ENCODE results near the gene AKAP13.
"Not testable (repeated sequence)": the region's sequence is repeated elsewhere in the genome, so short reads cannot be mapped to it uniquely, and the experiment has no call there.

AKAP13 gene

GRCh38 chr15:85470563-85471271 lies 90.3 kb downstream of the AKAP13 start:
- no peak for DNase-seq (ENCODE audit: insufficient read length, low spot score)
- no peak for FAIRE-seq

DNA sequence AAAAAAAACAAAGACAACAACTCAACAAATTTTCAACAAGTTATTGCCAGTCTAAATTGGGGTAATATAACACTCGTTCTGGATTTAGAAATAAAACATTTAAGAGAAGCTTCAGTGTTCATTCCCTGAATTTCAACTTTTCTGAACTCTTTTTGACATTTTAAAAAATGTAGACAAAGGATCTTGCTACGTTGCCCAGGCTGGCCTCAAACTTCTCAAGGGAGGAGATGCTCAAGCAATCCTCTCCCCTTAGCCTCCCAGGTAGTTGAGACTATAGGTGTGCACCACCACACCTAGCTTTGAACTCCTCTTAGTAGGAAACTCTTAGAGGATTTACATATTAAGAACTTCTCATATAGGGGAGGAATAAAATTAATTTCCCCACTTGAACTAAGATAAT lies 91.9 kb downstream of the AKAP13 start:
- FAIRE-seq, result no peak

DNA sequence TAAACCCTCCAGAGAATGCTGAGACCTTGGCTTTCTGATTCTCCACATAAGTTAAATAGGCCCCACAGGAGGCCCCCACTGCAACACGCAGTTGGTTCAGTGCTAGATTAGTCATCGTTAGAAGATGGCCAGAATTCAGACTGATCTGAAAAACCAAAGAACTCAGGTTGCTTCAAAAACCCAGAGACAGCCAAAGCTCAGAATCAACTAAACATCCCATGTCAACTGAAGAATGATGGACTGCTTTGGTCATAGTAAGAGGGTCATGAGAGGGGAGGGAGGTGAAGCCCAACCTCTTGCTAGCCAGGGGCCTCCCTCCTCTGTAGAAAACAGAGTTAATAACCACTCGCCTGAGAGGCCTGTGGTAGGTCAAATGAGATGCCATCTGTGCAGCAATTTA lies 93.1 kb downstream of the AKAP13 start:
- DNase-seq (ENCODE audit: insufficient read length, low spot score) (no peak), FAIRE-seq (no peak)

More for the DNA sequence above, 91.9 kb downstream of the AKAP13 start:
- no peak for DNase-seq (ENCODE audit: insufficient read length, low spot score)

- no peak for FAIRE-seq
These were observed 94.4 kb downstream of the AKAP13 start for GRCh38 chr15:85474700-85475316.

DNA sequence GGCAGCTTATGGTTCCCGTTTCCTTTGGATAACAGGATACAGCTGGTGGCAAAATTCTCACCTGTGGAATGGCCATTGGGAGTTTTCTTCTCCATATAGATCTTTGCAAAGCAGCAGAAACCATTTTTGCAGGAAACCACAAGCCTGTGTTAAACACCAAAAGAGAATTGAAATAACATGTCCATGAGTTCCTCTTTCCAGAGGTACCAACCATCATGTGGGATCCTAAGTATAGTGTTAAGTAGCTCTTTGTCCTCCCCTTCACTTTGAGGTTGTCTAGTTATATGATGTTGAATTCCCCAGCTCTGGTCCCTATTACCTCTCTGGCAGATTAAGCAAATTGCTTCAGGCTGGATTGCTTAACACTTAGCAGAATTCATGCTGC lies 94.9 kb downstream of the AKAP13 start:
- FAIRE-seq, result no peak
- no peak for DNase-seq (ENCODE audit: insufficient read length, low spot score)

More at GRCh38 chr15:85474700-85475316, 94.4 kb downstream of the AKAP13 start:
- no peak for DNase-seq (ENCODE audit: insufficient read length, low spot score)

DNA sequence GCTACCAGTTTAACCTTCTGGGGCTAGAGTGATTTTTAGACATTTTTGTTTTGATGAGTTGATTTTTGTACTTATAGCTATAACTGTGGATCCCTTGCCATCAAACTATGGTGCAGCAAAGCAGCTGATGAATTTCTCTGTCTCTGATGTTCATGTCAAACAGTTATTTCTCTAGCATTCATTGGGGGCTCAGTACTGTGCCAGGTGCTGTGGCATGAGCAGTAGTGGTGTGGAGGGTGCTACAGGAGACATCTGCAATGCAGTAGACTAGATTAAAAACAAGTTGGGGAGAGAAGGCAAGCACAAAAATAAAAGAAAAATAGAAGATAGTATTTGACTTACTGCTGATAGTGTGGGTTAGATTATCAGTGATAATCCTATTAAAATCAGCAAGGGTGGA lies 95.3 kb downstream of the AKAP13 start:
- DNase-seq (ENCODE audit: insufficient read length, low spot score), result no peak
- no peak for FAIRE-seq

DNA sequence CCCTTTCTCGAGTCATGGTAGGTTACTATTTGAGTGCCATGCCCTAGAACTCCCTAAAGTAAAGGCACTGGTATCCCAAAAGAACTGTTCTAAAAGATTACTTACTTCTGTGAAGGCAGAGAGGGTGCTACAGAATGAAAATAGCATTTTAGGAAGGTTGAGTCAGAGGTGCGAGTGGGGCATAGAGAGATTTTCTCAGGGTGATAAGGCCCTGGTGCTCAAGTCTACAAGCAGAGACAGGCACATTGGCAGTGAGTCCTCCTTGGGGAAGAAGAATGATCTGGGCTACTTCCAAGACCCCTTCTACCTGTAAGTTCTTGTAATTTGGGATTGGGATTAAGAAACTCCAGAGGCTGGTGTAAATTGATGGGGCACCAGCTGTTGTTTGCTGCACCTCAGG lies 96.7 kb downstream of the AKAP13 start:
- no peak for DNase-seq (ENCODE audit: insufficient read length, low spot score)
- FAIRE-seq, result no peak

- no peak for FAIRE-seq
- peak; percentile 31 for DNase-seq (ENCODE audit: insufficient read length, low spot score)
These were observed 97.3 kb downstream of the AKAP13 start for GRCh38 chr15:85477730-85478129.

GRCh38 chr15:85479071-85479647 lies 98.8 kb downstream of the AKAP13 start:
- peak; percentile 52 for FAIRE-seq
- DNase-seq (ENCODE audit: insufficient read length, low spot score), result peak; percentile 49

DNA sequence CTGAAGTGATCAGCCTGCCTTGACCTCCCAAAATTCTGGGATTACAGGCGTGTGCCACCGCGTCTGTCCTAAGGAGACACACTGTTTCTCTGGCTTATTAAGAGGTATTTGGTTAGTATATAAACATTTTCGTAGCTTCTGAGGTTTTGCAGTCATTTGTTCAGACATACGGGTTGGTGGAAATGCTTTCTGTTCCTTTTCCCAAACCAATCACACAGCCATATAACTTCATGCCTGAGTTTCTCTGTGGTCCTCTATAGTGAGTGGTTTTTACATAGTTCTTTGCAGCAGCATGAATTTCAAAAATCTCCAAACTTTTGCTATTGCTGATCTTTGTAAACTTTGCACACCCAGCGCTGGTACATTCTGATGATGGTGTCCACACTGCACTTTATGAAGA lies 100.5 kb downstream of the AKAP13 start:
- FAIRE-seq (no peak), DNase-seq (ENCODE audit: insufficient read length, low spot score) (no peak)

- not testable (repeated sequence) for FAIRE-seq; DNase-seq (ENCODE audit: insufficient read length, low spot score)
These were observed 101.1 kb downstream of the AKAP13 start for GRCh38 chr15:85481543-85481942.

GRCh38 chr15:85482894-85483293 lies 102.5 kb downstream of the AKAP13 start:
- no peak for DNase-seq (ENCODE audit: insufficient read length, low spot score)
- no peak for FAIRE-seq

GRCh38 chr15:85483955-85484354 lies 103.6 kb downstream of the AKAP13 start:
- DNase-seq (ENCODE audit: insufficient read length, low spot score); FAIRE-seq: not testable (repeated sequence)

DNA sequence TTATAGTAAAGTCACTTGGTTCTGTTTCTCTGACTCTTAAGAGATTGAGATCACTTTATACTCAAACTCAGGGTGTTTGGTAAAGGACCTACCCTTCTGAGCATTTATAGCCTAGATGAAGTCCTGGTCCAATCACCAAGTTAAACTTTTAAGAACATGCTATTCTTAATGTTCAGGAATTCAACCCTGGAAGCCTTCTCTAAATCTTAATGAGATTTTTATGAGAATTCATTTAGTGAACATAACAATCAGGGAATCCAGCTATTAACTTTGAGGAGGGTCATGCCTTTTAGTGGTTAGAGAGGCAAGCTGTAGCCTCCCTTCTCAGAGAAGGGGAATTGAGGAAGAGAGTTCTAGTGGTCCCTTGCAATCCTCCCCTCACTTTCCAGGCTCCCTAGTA lies 104.5 kb downstream of the AKAP13 start:
- DNase-seq (ENCODE audit: insufficient read length, low spot score); FAIRE-seq: not testable (repeated sequence)

DNA sequence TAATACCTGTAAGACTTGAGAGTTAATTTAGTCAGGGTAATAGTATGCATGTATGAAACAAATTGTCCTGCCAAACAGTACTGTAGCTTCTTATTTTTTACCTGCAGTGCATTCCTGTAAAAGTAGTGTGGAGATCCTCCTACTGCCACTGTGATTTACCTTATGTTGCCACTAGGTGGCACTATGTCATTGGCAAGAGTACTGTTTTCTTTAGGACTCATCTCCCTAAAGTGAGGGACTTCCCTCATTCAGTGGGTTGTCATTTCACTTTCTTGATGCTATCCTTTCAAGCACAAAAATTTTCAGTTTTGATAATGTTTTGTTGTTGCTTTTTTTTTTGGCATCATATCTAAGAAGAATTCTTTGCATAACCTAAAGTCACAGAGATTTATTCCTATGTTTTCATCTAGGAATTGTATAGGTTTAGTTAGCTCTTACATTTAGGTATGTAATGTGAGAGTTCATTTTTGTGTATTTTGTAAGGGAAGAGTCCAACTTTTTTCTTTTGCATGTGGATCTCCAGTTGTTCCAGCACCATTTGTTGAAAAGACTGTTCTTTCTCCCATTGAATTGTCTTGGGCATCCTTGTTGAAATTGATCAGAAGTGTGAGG lies 105.7 kb downstream of the AKAP13 start:
- DNase-seq (ENCODE audit: insufficient read length, low spot score) (peak; percentile 59), FAIRE-seq (no peak)

DNA sequence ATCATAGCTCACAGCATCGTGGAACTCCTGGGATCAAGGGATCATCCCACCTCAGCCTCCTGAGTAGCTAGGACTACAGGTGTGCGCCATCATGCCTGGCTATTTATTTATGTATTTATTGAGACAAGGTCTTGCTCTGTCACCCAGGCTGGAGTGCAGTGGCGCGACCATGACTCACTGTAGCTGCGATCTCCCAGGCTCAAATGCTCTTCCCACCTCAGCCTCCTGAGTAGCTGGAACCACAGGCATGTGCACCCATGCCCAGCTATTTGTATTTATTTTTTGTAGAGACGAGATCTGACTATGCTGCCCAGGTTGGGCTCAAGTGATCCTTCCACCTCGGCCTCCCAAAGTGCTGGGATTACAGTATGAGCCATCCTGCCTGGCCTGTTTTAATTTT lies 107.4 kb downstream of the AKAP13 start:
- DNase-seq (ENCODE audit: insufficient read length, low spot score), result not testable (repeated sequence)
- peak; percentile 48 for FAIRE-seq

- no peak for FAIRE-seq
- DNase-seq (ENCODE audit: insufficient read length, low spot score), result no peak
These were observed 108.6 kb downstream of the AKAP13 start for GRCh38 chr15:85488997-85489396.

DNA sequence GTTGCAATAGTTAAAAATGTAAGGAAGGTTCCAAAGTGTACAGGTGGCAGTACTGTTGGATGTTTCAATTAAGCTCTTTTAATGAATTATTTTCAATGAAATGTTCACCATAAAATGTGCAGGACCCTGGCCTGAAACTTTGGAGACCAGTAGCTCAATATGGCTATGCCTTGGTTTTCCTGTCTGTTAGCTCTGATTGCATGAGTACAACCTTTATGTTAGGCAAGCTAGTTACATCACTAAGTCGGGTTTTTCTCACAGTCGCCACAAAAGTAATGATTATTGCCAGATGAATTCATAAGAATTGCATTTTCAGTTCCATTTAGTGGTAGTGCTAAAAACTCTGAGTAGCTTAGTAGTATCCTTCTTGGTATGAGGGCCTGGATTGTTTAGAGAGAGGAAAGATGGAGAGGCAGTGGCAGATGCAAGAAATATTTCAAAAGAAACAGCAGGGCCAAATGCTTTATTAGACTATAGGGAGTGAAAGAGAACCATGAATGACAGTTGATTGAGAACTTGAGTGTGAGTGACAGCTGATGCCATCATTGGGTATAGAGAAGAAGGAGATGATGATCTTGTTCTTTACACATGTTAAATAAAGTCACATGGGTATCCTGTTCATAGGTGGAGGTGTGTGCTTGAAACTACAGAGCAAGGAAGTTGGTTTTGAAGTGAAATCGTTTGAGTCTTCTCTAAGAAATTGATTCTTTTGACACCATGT lies 109.5 kb downstream of the AKAP13 start:
- FAIRE-seq (no peak), DNase-seq (ENCODE audit: insufficient read length, low spot score) (no peak)

- DNase-seq (ENCODE audit: insufficient read length, low spot score) (no peak), FAIRE-seq (no peak)
These were observed 110.5 kb downstream of the AKAP13 start for GRCh38 chr15:85490856-85491255.

DNA sequence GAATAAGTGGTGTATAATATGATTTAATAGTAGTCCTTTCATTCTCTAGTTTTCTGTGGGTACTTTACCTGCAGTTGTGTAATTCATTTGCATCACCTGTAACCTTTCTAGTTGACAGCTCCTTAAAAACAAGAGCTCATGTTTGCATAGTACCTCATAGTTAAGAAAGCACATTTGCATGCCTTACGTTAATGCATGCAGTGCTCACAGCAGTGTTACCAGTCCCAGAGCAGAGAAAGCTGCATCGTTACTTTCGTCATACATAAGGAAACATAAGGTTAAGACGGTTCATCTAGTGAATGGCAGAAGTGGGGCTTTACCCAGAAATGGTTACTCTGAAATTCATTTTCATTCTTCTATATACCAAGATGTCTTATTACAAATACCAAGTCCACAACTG lies 111.3 kb downstream of the AKAP13 start:
- FAIRE-seq, result no peak
- DNase-seq (ENCODE audit: insufficient read length, low spot score), result no peak

- FAIRE-seq, result no peak
- no peak for DNase-seq (ENCODE audit: insufficient read length, low spot score)
These were observed 112.0 kb downstream of the AKAP13 start for GRCh38 chr15:85492406-85492805.

Measured in HTR-8/SVneo (cell line).